Spinal cord (tissue), 10 donors: ENCODE results near the gene ANKRD10. TPM values are rescaled to one million over a fixed set of nuclear protein-coding genes. Genes with fewer than 3 reads are reported as not detected.

Experiments used
- DNase-seq, 6 donors: peaks; one replicate each; pipeline versions ENCODE4 v3.0.0 to v3.0.0-alpha.2; 2013 to 2015; ENCODE audit warnings: low spot score in 6 of 6, low read depth in 4 of 6
- H3K27ac ChIP-seq: one replicate; pipeline ENCODE4 v1.5.1; 2013; ENCODE audit warnings: low read depth, low read length, control low read depth
- H3K27me3 ChIP-seq: one replicate; pipeline ENCODE4 v1.6.1; 2013; ENCODE audit warnings: low read length; ENCODE audit not compliant: control insufficient read depth, insufficient read depth
- H3K36me3 ChIP-seq: one replicate; pipeline ENCODE4 v1.6.1; 2013; ENCODE audit warnings: low read length; ENCODE audit not compliant: control insufficient read depth, insufficient read depth
- H3K4me1 ChIP-seq: one replicate; pipeline ENCODE4 v1.6.1; 2013; ENCODE audit warnings: low read length; ENCODE audit not compliant: control insufficient read depth, insufficient read depth
- H3K4me3 ChIP-seq: one replicate; pipeline ENCODE4 v1.5.1; 2013; ENCODE audit warnings: low read depth, low read length, control low read depth
- H3K9me3 ChIP-seq: one replicate; pipeline ENCODE4 v1.6.1; 2013; ENCODE audit warnings: low read length; ENCODE audit not compliant: control insufficient read depth, insufficient read depth
- WGBS: methylation state at CpG from one replicate; pipeline ENCODE4 v1.1.5; 2013; ENCODE audit warnings: missing lambda C conversion rate; ENCODE audit not compliant: insufficient coverage; 5-methylcytosine and 5-hydroxymethylcytosine counted together
- polyA plus RNA-seq, 2 donors: library from polyadenylated mRNA; unstranded; fragments of 120-200 nt; gene quantifications; one replicate each; pipeline ENCODE4 v1.2.1, GENCODE V29; 2013; ENCODE audit not compliant: insufficient read length in 2 of 2
- total RNA-seq, 2 donors: library from RNA; depleted of rRNA in 1 of 2; stranded (reverse); fragments of 120-200 nt in 1 of 2; fragments of >200 nt in 1 of 2; gene quantifications; one replicate each; pipeline versions ENCODE4 v1.2.3 to v1.2.4, GENCODE V29; 2013 to 2014
- donor health status: healthy.

Gene ANKRD10
- total and polyA plus RNA-seq, 4 donors, result 187 to 221 (median 191) TPM

DNA sequence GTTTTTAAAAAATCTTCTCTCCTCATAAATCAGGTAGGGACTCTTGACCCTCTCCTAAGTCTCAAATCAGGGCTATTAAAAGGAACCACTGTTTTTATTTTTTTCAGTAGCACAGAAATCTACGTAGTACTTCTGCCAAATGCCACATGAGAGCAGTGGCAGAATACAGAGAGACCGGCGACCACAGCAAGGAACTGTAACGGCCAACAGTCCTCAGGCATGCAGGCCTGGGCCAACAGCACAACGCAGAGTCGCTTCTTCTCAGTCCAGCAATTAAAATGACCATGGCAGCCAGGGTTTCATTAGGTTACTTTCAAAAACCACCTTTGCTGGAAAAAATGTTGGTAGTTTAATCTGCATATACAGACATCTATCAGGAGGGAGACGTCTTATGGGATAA is 34.2 kb downstream of the ANKRD10 start:
- 50% methylated on average over 6 of the region's 7 CpGs for WGBS
- no peak for DNase-seq
- Histone ChIP-seq H3K27ac (no peak overlapping the region), H3K36me3 (peaks cover 4% of the 10 kb centered on the region), H3K4me3 (no peak overlapping the region), H3K4me1 (no peaks in the 10 kb centered on the region), H3K9me3 (no peaks in the 10 kb centered on the region), H3K27me3 (no peaks in the 10 kb centered on the region)

- Histone ChIP-seq H3K9me3 (no peaks in the 10 kb centered on the region), H3K4me1 (no peaks in the 10 kb centered on the region), H3K36me3 (peaks cover 4% of the 10 kb centered on the region), H3K27me3 (no peaks in the 10 kb centered on the region), H3K4me3 (no peak overlapping the region), H3K27ac (no peak overlapping the region)
- 94% methylated on average over 13 of the region's 15 CpGs for WGBS
- no peak for DNase-seq
Observed at GRCh38 chr13:110879482-110879881, 35.4 kb downstream of the ANKRD10 start.

DNA sequence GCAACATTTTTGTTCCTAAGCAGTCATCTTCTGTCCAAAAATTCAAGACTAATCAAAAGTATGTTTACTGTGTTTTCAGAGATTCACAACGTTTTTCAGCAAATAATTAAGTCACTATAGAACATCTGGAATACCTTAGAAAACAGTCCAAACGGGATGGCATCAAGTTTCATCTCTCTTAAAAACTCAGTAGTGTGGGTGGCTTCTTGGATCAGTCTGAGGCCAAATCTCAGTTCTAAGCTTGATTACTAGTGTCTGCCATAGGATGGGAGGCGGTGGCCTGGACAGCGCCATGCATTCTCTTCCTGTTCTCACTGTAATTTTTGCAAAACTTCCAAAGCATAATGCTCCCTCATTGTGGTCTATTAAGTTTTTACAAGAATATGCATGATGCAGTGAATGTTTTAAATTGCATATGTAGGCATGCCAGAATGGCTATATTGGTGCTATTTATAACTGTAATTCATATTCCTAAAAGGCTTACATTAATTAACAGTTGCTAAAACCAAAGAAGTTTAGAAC is 37.1 kb downstream of the ANKRD10 start:
- 86% methylated on average over 1 of the region's 4 CpGs for WGBS
- H3K4me3 ChIP-seq, result no peak overlapping the region

GRCh38 chr13:110876609-110877008 is 38.3 kb downstream of the ANKRD10 start:
- no peak for DNase-seq
- H3K36me3 ChIP-seq, result peaks cover 4% of the 10 kb centered on the region
- 90% methylated on average over 2 of the region's 3 CpGs for WGBS
- no peaks in the 10 kb centered on the region for H3K9me3 ChIP-seq
- peaks cover 10% of the 10 kb centered on the region for H3K4me1 ChIP-seq
- no peak overlapping the region for H3K27ac ChIP-seq
- H3K4me3 ChIP-seq, result no peak overlapping the region
- no peaks in the 10 kb centered on the region for H3K27me3 ChIP-seq

More for the DNA sequence above, 37.1 kb downstream of the ANKRD10 start:
- Histone ChIP-seq H3K9me3 (no peaks in the 10 kb centered on the region), H3K4me1 (no peaks in the 10 kb centered on the region), H3K27ac (no peak overlapping the region), H3K27me3 (no peaks in the 10 kb centered on the region), H3K36me3 (peaks cover 4% of the 10 kb centered on the region)
- DNase-seq, result no peak

- Histone ChIP-seq H3K36me3 (peaks cover 4% of the 10 kb centered on the region), H3K27ac (no peak overlapping the region), H3K4me3 (no peak overlapping the region), H3K27me3 (no peaks in the 10 kb centered on the region), H3K4me1 (peaks cover 14% of the 10 kb centered on the region), H3K9me3 (no peaks in the 10 kb centered on the region)
- 42% methylated on average over 3 of the region's 8 CpGs for WGBS
- DNase-seq, result no peak
Observed at GRCh38 chr13:110875241-110875640, 39.6 kb downstream of the ANKRD10 start.

DNA sequence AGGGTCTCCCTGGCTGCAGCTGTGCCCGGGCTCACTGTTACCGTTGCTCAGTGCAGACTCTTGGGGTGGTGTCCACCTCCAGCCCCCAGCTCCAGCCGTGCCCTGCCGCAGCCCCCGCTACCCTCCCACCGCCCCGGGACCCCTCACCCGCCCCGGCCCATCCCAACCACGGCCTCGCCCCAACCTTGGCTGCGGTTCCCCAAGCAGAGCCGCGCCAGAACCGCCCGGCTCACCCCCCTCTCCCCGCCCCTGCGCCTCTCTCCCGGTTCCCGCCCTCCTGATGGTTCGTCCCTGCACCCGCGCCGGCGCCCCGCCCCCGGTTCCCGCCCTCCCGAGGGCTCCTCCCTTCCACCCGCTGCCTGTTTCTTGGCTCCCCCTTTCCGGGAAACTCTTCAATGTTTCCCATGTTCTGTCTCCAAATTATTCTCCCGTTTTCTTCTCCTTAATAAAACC is 40.3 kb downstream of the ANKRD10 start:
- peaks cover 2% of the 10 kb centered on the region for H3K36me3 ChIP-seq
- H3K4me3 ChIP-seq, result peak overlapping the region; percentile 29
- H3K27ac ChIP-seq, result no peak overlapping the region
- no peaks in the 10 kb centered on the region for H3K9me3 ChIP-seq
- H3K4me1 ChIP-seq, result peaks cover 21% of the 10 kb centered on the region
- H3K27me3 ChIP-seq, result no peaks in the 10 kb centered on the region
- DNase-seq, result peak in 5 of 6 donors; percentile 40 to 90 (median 70)
- under 1% methylated on average over 29 of the region's 32 CpGs for WGBS

- 61% methylated on average over 19 of the region's 19 CpGs for WGBS
- DNase-seq, result no peak
- Histone ChIP-seq H3K4me3 (peak overlapping the region; percentile 29), H3K9me3 (no peaks in the 10 kb centered on the region), H3K27ac (no peak overlapping the region), H3K27me3 (no peaks in the 10 kb centered on the region), H3K4me1 (peaks cover 25% of the 10 kb centered on the region), H3K36me3 (no peaks in the 10 kb centered on the region)
Observed at GRCh38 chr13:110873639-110874507, 41.0 kb downstream of the ANKRD10 start.

GRCh38 chr13:110872768-110873638 is 41.9 kb downstream of the ANKRD10 start:
- Histone ChIP-seq H3K27ac (no peak overlapping the region), H3K36me3 (no peaks in the 10 kb centered on the region), H3K9me3 (no peaks in the 10 kb centered on the region), H3K4me3 (no peak overlapping the region), H3K27me3 (no peaks in the 10 kb centered on the region), H3K4me1 (peaks cover 25% of the 10 kb centered on the region)
- 78% methylated on average over 34 of the region's 35 CpGs for WGBS
- DNase-seq, result no peak

GRCh38 chr13:110872034-110872767 is 42.7 kb downstream of the ANKRD10 start:
- Histone ChIP-seq H3K4me1 (peaks cover 25% of the 10 kb centered on the region), H3K36me3 (no peaks in the 10 kb centered on the region), H3K4me3 (no peak overlapping the region), H3K27ac (no peak overlapping the region), H3K9me3 (no peaks in the 10 kb centered on the region), H3K27me3 (no peaks in the 10 kb centered on the region)
- 72% methylated on average over 13 of the region's 13 CpGs for WGBS
- DNase-seq, result no peak
